ENCODE measurements around the gene APOL6.
"Not testable (repeated sequence)": the region's sequence is repeated elsewhere in the genome, so short reads cannot be mapped to it uniquely, and the experiment has no call there.

APOL6 gene

DNA sequence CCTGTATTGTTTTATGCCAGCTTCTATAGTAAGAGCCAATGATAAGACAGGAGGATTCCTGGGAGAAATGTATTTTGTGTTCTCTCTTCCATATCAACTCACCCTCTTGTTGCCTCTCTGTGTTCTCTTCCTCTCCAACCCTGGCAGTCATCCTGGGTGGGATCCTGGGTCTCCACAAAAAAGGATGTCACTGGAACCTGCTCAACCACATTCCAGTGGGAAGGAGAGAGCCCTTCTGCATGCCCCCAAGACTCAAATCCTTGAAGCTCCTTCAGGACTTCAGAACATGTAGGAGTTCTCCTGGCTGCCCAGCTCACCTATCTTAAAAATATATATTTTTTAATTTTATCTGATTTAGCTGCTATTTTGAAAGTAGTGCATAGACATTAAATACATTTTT, 26.1 kb downstream of the APOL6 start:
- DNase-seq (ENCODE audit: low read depth in 1 of 2, low spot score in 1 of 2), result no peak

GRCh38 chr22:35676065-35676464, 27.8 kb downstream of the APOL6 start:
- not testable (repeated sequence) for DNase-seq (ENCODE audit: low read depth in 1 of 2, low spot score in 1 of 2)

DNA sequence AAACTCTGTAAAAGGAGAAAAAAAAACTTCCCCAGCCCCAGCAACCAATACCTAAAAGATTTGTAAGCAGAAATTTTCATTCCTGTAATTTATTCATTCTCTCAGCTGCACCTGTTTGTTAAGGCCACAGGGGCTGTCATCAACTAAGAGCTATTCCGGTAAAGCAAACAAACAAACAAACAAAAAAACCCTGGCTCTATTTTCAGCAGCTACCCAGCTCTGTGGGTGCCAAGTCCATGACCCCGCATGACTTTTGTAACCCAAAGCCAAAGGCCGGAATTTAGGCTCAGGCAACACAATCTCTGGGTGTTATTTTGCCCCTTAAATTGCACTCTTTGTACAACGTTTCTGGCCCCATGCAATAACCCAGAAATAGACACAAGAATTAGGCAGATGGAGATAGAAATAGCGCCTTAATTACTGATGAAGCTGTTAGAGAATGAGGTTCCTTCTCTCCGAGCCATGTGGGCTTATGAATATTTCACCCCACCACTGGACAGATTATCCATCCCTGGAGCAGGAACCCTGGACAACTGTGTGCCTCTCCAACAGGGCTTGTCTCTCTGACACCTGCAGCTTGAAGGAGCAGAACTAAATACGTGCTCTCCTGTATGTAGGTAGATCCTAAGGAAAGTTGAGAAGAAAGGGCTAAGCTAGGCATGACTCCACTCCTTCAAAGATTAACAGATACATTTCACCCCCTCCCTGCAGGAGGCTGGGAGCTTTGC, 29.4 kb downstream of the APOL6 start:
- no peak for DNase-seq (ENCODE audit: low read depth in 1 of 2, low spot score in 1 of 2)

DNA sequence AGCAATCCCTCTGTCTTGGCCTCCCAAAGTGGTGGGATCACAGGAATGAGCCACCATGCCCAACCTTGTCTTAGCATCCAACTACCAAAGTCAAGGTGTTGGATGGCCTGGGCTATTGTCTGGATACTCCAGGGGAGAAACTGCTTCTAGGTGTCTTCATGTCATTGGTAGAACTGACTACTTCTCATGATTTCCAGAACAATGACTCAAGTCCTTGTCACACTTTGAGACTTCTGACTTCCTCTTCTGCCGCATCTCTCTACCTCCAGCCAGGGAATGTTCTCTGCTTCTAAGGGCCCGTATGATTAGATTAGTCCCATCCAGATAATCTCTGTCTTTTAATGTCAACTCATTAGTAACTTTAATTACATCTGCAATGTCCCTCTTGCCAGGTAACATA, 30.6 kb downstream of the APOL6 start:
- DNase-seq (ENCODE audit: low read depth in 1 of 2, low spot score in 1 of 2), result no peak

DNA sequence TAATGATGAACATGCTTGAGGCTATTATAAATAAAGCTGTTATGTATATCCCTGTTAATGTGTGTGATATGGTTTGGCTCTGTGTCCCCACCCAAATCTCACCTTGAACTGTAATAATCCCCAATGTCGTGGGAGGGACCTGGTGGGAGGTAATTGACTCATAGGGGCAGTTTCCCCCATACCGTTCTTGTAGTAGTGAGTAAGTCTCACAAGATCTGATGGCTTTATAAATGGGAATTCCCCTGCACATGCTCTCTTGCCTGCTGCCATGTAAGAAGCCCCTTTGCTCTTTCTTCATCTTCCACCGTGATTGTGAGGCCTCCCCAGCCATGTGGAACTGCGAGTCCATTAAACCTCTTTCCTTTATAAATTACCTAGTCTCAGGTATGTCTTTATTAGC, 31.2 kb downstream of the APOL6 start:
- DNase-seq (ENCODE audit: low read depth in 1 of 2, low spot score in 1 of 2), result peak in 1 of 2 donors; percentile 38

GRCh38 chr22:35681454-35682052, 33.3 kb downstream of the APOL6 start:
- DNase-seq (ENCODE audit: low read depth in 1 of 2, low spot score in 1 of 2), result no peak

DNA sequence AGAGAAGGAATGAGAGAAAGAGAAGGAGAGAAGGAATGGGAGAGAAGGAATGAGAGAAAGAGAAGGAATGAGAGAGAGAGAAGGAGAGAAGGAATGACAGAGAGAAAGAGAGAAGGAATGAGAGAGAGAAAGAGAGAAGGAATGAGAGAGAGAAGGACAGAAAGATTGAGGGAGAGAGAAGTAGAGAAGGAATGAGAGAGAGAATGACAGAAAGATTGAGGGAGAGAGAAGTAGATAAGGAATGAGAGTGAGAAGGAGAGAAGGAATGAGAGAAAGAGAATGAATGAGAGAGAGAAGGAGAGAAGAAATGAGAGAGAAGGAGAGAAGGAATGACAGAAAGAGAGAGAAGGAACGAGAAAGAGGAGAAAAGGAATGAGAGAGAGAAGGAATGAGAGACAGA, 35.3 kb downstream of the APOL6 start:
- DNase-seq (ENCODE audit: low read depth in 1 of 2, low spot score in 1 of 2), result no peak

- DNase-seq (ENCODE audit: low read depth in 1 of 2, low spot score in 1 of 2), result no peak
Observed at GRCh38 chr22:35684270-35684700, 36.0 kb downstream of the APOL6 start.

DNA sequence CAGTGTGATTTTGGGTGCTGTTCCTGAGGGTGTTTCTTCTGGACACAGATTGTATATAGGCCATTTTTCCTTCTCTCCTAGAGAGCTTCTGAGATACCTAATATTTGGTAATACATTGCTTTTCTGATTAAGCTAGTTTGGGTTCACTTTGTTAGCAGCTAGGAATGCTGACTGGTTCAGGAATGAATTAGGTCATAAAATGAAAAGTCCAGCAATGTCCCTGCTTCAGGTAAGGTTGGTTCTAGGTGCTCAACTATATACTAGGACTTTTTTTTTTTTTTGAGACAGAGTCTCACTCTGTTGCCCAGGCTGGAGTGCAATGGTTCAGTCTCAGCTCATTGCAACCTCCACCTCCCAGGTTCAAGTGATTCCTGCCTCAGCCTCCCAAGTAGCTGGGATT, 36.5 kb downstream of the APOL6 start:
- DNase-seq (ENCODE audit: low read depth in 1 of 2, low spot score in 1 of 2), result no peak

GRCh38 chr22:35685731-35686130, 37.5 kb downstream of the APOL6 start:
- no peak for DNase-seq (ENCODE audit: low read depth in 1 of 2, low spot score in 1 of 2)

DNA sequence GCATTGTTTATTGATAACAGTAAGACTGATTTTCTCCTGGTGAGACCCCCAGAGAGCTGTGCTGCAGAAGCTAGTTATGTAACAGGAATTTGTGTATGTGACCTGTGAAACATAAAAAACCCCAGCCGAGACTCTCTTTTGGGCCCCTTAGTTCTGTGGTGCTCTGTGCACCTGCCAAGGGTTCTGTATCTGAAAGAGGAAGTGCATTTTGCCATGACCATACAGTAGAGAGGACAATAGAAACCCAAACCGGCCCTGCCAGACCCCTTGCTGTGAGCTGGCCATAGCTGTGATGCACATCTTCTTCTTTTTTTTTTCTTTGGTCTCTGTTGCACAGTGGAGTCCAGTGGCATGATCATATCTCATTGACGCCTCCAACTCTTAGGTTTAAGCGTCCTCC, 38.1 kb downstream of the APOL6 start:
- DNase-seq (ENCODE audit: low read depth in 1 of 2, low spot score in 1 of 2), result no peak

- no peak for DNase-seq (ENCODE audit: low read depth in 1 of 2, low spot score in 1 of 2)
Observed at GRCh38 chr22:35687461-35687860, 39.2 kb downstream of the APOL6 start.

DNA sequence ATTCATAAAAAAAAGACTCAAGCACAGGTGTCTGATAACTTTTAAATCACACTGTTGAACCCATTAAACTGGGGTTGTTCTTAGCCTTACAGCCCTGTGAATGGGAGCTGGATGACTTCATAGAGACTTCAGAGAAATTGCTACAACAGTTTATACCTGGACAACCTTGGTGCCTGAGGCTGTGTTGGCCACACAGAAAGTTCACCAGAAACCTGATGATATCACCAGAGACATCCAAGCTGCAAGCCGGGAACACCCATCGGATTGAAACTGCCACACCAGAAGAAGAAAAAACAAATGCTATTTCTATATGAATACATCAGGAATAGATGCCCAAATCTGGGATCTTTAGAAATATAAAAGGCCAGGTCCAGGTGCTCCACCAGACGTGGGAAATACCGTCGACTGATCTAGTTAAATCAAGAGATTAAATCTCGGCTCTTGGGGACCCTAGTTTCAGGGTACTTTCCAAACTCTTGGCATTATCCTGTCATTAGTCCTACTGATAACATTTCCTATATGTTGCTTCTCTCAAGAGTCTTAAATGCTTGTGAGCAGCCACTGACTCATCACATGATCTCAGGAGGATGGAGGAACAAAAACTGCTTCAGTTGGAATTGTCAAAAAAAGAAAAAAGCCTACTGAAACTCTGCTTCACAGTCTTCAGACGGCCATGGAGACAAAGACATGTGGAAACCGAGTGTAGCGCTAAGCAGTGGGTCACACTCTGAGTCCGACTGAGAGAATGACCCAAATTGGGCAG, 40.8 kb downstream of the APOL6 start:
- DNase-seq (ENCODE audit: low read depth in 1 of 2, low spot score in 1 of 2), result no peak

DNA sequence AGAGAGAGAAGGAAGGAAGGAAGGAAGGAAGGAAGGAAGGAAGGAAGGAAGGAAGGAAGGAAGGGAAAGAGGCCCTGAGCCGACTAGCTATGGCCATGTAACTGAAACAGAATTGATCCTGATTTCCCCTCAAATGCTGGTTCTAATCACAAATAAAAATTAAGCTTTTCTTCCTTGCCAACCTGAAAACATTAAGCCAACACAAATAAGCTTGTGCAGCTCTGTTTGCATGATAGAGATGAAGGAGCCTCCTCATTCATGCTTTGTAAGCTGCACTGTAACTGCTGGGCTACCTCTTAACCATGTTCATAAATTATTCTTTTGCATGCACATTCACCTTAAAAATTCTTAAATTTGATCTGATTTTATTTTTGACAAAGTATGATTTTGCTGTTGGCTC, 41.8 kb downstream of the APOL6 start:
- DNase-seq (ENCODE audit: low read depth in 1 of 2, low spot score in 1 of 2), result no peak

- no peak for DNase-seq (ENCODE audit: low read depth in 1 of 2, low spot score in 1 of 2)
Observed at GRCh38 chr22:35695202-35695601, 47.0 kb downstream of the APOL6 start.

DNA sequence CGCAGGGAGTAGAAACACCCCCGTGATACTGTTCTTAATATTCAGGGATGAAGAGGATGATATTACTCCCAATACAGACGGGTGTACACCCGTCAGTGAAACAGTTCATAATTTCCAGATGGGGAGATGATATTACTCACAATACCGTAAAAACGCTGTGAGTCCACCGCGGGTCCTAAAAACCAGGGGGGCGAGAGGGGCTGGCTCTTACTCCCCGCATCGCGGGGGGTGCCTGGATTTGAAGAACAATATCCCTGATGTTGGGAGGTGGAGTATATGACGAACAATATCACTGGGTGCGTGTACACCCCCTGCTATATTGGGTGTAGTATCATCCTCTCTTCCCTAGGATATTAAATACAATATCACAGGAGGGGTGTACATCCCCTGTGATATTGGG, 48.9 kb downstream of the APOL6 start:
- DNase-seq (ENCODE audit: low read depth in 1 of 2, low spot score in 1 of 2), result peak in 1 of 2 donors; percentile 1

GRCh38 chr22:35699852-35700251, 51.6 kb downstream of the APOL6 start:
- not testable (repeated sequence) for DNase-seq (ENCODE audit: low read depth in 1 of 2, low spot score in 1 of 2)

GRCh38 chr22:35703861-35704584, 55.8 kb downstream of the APOL6 start:
- no peak for DNase-seq (ENCODE audit: low read depth in 1 of 2, low spot score in 1 of 2)

GRCh38 chr22:35705141-35705540, 56.9 kb downstream of the APOL6 start:
- DNase-seq (ENCODE audit: low read depth in 1 of 2, low spot score in 1 of 2), result no peak

GRCh38 chr22:35708453-35708852, 60.2 kb downstream of the APOL6 start:
- no peak for DNase-seq (ENCODE audit: low read depth in 1 of 2, low spot score in 1 of 2)

DNA sequence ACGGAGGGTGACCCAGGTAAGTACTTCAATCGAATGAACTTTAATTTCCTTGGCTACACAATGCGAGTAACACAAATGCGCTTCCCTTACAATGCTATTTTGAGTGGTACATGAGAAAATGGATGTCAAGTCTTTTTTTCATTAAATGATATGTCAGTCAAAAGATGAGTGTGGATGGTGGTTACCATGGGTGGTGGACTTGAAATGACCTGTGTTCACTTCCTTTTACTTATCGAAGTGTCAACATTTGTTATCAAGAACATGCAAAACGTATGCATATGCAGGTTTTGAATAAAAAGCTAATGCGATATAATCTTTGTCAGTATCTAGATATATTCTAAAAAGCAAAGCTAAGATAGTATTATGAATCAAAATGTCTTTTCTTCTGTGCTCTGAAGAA, 60.7 kb downstream of the APOL6 start:
- no peak for DNase-seq (ENCODE audit: low read depth in 1 of 2, low spot score in 1 of 2)

GRCh38 chr22:35711336-35711735, 63.1 kb downstream of the APOL6 start:
- DNase-seq (ENCODE audit: low read depth in 1 of 2, low spot score in 1 of 2), result no peak

Data from activated T-helper 1 cell treated with anti-CD3 and anti-CD28 coated beads, Interleukin-2, amount 50 U/mL, for 16 hours (primary cell).